ENCODE measurements around the gene TIRAP.

Gene TIRAP

DNA sequence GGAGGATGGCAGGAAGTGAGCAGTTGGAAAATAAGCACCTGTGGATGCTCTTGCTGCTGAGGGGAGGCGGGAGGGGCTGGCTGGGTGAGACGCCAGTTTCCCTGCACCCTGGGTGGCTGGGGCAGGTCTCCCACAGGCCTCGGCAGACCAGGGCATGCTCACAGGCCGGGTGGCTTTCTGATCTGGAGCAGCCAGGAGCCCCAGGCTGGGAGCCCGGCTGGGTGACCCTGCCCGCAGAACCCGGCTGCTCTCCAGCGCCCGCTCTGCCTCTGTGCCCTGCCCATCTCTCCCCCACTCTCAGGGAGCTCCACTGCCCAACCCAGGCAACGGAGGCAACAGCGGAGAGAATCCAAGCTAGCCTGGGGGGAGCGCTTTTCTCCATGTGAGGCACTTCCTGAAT lies 45.6 kb downstream of the TIRAP start:
- DNase-seq = no peak

DNA sequence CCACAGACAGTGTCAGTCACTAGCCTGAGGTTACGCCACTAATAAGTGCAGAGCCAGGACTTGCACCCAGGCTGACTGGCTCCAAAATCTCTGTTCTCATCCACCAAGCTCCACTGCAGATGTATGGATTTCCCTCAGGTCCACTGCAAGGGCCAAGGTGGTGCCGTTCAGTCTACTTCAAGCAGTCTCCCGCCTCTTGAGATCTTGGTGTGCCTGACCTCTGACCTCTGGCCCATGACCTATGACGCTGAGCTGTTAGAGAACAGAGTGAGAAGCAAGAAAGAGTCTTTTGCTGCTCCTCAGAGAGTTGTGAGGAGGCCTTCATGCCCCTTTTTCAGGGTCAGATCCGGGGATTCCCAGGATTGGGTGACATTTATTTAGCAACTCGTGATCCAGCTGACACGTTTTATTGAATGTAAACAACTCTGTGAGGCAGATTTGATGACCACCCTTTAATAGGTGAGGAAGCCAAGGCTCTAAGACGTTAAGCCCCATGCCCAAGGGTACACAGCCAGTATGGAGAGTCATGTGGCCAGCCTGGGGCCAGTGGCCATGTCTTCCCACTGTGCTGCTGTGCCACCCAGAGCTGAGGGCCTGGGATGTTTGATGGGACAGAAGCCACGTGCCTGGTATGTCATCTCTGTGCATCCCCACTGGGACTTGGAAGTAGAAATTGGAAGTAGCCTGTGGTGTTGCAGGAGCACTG lies 46.2 kb downstream of the TIRAP start:
- DNase-seq = no peak

DNA sequence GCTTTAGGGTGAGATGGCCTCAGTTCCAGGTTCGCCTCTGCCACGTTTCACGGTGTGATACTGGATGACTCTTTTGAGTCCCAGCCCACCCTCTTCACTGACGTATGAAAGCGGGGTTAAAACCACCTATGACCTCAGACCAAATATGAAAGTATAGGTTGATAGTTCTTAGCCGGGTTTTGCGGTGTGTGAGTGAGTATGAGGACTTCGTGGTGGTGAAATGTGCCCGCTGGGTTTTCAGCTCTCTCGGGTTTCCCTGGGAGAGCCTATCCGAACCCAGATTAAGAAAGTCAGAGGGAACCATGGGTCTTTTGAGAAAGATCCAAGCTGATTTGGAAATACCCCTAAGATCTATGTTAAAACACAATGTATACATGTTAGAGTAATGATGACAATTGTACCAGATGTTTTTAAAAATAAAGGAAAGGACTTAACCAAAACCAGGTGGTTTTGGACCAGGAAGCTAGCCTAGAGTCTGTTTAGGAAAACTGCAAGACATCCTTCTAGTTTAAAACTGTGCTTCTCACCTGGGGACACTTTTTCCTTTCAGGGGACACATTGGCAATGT lies 46.8 kb downstream of the TIRAP start:
- DNase-seq = no peak

DNA sequence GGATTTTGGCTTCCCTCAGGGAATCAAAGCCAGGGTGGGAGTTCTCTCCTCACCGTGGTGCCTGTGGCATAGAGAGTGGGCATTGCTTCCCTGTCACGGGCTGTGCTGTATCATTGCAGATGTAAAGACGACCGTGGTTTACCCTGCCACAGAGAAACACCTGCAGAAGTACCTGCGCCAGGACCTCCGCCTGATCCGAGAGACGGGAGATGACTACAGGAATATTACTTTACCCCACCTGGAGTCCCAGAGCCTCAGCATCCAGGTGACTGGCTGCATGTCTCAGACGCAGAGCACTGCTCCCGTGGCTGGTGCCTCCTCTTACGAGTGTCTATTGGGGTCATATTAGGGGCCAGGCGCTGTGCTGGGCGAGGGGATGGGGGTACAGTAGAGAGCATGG lies 48.4 kb downstream of the TIRAP start:
- no peak for DNase-seq

DNA sequence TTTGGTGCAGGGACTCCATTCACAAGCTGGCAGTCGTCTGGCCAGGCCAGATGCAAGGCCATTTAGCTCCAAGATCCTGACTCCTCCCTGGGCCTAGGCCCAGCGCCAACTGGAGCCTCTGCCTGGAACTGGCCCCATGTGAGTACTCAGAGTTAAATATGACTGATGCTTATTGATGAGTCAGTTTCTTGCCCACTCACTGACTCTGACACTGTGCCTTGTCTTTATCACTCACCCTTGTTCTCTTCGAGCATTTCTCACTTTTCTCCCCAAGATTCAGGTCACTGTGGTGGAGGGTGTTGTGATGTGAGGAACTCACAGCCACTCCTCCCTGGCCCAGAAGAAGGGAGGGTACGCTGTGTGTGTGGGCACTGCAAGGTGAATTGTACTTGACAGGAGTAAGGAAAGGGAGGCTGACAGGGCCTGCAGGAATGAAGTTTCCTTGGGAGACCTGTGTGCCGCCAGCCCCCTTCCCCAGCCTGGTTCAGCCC lies 49.4 kb downstream of the TIRAP start:
- DNase-seq = no peak

DNA sequence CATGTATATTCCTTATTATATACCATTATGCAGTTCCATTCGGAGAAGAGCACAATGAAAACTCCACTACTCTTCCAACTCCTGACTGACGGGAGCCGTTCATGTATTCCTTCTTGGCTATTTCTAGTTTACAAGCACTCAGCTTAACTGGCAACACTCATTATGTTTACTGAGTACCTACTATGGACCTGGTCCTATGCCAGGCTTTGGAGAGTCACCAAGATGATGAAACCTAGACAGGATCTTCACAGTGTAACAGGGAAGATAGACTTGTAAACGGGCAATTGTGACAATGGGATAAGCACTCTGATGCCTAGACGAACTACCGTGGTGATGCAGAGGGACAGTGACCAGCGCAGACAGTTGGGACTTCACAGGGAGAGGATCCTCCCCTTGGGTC lies 50.2 kb downstream of the TIRAP start:
- DNase-seq = no peak

DNA sequence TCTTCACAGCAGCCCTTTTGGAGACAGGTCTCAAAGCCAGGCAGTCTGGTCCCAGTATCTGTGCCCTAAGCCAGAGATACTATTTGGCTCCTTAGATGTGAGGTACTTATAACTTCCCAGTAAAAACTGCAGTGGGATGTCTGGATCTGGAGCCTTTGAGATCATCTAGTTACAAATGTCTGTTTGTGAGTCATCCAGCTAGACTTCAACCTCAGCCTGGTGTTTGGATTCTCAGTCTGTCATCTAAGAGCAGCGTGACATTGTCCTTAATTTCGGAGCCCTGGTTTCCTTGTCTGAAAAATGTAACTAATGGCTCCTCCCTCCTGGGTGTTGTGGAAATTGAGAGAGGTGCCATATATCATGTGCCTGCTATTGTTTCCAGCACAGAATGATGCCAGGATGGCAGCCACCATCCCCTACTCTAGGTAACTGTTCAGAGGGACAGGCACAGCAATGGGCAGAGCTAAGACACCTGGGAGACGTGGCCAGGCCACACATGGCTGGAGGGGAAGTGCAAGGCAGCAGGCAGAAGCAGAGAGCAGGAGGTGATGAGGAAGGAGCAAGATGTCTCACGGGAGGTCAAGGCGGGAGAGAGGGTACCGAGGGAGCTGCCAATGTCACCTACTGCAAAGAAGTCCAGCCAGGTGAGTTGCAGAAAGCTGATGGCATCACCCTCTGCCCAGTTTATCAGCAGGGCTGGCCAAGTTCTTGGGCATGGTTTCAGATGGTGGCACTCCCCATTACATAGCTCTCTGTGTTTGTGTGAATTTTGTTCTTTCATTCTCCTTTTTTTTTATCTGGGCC lies 52.0 kb downstream of the TIRAP start:
- DNase-seq = no peak

DNA sequence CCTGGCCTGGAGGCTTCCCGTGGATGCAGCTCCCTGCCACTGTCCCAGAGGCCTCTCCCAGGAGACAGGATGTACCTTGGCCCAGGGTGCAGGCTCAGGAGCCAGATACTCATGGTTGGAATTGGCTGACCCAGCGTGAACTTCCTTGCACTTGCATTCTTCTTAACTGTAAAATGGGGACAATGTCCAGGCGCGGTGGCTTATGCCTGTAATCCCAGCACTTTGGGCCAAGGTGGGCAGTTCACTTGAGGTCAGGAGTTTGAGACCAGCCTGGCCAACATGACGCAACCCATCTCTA lies 52.5 kb downstream of the TIRAP start:
- no peak for DNase-seq

DNA sequence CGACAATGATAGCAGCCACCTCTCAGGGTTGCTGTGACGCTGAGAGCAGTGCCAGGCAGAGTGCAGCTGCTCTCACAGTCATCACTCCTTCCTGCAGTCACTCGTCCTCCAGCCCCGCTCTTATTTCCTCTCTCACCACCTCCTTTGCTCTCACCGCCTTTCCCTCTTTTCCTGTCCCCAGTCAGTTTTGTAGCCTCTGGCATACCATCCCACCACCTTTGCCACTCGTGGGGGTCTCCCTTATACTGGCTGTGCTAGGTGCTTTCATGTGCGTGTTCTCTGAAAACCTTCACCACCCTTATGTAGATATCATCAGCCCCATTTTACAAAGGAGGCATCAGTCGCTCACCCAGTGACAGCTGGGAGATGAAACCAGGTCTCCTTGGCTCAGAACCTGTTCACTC lies 53.2 kb downstream of the TIRAP start:
- no peak for DNase-seq

DNA sequence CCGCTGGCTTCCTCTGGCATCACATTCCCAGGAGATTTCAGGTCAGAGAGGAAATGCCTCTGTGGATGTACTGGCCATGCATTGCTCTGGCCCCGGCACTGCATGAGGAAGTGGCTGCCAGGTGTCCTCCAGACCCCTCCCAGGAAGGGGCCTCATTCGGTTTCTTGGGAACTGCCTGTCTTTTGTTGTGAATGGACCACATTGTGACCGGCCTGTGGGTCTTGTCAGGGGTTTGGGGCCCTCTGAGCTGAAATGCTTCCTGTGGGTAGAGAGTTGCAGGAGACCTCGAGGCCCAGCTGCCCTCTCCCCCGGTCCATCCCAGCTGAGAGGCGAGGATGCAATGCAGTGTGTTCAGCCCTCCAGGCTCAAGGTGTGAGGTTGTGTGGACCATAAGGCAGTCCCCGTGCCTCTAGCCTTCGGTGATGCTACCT lies 53.8 kb downstream of the TIRAP start:
- no peak for DNase-seq

DNA sequence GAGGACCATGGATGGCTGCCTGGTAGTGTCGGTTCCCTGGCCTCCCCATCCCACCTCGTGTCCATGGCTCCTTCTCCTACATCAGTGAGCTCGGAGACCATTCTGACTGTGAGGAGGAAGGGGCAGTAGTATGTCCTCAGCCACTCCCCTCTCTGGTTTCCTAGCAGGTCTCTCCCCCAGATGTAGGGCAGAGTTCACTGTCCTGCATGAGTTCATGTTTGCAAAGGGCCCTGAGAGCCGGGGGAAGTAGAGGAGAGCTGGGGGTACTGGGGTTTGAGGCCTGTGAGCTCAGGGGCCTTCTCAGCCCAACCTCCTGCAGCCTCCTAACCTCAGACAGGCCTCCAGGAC lies 54.2 kb downstream of the TIRAP start:
- DNase-seq = no peak

DNA sequence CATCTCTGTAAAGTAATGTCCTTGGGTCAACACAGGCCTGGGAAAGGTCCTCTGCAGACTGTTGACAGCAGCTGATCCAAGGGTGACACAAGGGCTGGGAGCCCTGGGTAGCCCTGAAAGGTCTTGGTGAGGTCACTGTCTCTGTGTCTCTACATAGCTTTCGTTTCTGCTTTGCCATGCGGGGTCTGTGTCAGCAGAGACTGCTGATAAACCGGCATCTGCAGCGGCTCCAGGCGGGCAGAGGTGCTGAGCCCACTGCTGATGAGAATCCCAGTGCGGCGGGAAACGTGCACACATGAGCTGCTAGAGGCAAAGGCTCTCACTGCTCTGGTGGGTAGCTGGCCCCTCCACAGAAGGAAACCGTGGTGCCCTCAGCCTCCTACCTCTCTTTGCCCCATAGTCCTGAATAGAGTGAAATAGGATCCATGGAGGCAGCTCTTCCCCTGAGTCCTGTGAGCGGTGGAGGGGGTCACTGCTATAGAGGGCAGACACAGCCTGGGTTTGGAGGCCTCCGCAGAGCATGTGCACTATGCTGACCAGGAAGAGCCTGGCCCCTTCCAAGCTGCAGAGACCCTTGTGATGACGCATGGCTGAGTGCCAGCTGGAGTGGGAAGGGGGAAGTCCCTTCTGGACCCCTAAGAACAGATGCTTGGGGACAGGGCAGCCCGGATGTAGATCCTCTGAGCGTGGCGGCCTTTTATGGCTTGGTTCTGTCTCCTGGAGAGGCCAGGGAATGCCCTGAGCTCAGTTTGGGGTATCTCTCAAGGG lies 54.8 kb downstream of the TIRAP start:
- DNase-seq = no peak

DNA sequence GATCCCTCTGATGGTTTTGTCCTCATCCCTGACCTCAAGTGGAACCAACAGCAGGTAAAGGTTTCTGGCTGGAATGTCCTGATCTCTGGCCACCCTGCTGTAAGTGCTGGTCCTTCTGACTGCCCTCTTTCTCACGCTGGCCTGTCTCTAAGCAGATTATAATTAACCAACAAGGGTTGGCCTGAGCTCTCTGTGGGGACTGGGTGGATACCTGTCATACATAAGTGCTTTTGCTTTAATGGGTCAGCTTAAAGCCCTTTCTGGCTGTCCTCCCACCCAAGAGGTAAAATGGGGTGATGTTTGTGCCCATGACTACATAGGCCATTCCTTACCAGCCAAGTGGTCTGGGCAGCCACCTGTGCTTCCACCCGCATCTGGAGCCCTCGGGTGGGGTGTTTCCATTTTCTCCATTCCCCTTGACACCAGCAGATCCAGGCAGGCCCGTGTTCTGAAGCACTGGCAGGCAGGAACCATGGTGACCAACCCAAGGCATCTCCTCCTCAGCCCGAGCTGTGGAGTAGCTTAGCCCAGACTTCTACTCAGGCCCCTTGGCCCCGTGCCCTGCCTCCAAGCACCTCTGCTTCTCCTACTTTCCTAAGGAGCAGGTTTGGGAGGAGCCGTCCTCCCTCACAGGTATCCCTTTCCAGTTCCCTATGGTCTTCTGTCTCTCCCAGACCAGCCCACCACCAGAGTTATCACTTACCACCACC lies 55.6 kb downstream of the TIRAP start:
- no peak for DNase-seq

DNA sequence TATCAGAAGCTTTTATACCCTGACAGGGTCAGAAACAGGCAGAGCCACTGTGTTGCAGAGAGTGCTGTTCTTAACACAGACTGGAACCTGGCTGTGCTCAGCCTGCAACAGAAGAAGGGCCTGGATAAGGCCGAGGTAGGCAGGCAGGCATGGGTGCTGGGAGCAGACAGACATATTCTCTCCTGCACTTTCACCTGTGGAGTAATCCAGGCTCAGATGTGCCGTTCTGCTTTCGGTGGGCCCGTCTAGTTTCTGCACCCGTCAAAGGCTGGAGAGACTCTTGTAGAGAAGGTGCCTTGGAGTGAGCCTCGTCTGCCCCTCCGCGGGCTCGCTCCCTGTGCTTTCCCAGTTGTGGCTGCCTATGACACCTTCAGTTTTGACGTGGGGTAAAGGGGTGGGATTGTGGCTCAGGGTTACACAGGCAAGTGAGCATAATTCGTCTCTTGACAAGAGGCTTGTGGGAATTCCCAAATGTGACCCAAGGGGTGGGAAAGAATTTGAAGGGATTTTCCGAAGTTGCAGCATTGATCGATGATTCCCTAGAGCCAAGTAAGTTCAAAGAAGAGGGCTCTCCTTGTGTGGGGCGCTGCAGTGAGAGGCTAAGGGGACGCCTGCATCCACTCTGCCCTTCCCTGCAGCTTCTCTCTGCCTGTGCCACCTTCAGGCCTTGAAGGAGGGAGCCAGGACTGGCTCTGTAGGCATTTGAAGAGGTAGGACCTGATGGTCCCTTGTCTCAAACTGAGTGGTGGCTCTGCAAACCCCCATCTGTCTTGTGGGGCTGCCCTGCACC lies 56.4 kb downstream of the TIRAP start:
- DNase-seq = no peak

DNA sequence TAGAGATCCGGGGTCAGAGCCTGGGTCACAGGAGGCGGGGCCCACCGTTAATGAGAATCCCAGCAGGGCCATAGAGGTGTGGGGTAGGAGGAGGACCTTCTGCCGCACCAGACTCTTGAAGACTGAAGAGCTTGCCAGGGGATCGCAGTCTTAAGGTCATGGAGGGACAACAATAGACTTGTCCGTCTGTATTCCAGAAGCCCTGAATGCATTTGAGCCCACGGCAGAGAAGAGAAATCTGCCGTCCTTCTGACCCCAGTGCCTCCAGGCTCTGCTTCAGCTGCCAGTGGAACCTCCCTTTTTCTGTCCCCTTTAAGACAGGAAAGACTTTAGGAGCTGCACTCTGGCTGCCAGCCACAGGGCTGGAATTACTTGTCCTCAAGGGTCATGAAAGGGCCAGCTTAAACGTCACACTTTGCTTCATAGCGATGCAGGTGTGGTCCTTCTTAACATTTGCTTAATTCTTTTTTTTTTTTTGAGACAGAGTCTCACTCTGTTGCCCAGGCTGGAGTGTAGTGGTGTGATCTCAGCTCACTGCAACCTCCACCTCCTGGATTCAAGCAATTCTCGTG lies 57.1 kb downstream of the TIRAP start:
- DNase-seq = no peak

DNA sequence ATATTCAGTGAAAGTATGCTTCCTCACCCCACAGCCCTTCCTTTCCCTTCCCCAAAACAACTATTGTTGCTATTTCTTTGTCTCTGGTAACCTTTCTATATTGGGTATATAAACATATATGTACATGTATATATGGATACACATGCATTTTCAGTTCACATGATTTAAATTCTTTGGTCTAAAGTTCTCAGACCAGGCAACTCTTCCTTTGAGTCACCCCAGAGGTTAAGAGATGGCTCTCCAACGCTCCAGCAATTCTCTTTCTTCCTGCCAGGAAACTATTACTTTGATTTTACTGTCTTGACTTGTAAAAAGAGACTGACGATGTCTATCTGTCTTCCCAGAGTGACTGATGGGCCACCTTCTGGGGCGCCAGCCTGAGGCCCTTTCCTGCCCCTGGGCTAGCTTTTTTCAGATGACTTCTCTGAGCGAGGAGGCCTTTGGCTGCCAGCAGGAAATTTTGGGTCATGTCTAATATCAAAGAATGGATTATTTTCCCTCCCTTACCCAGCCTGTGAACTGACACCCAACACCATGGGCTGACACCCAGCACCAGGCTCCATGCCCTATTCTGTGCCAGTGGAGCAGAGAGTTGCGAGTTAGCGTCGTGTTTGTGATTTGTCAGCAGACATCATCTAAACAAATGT lies 58.2 kb downstream of the TIRAP start:
- no peak for DNase-seq

DNA sequence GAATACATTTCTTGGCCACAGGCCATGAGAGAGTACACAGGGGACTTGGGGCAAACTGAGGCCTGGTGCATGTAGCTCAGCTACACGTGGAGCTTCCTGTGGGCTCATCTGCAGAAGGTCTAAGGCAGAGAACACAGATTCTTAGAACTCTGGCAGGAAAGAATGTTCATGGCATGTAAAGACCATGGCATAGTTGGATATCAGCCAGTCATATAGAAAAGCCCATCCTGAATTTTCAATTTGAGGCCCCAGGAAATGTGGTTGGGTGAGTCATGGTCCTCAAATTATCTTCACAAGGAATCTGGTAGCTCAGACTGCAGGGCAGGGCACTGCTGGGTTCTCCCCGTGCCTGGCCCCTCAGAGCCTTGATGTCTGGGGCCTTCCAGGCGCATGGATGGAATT lies 58.9 kb downstream of the TIRAP start:
- DNase-seq = no peak

DNA sequence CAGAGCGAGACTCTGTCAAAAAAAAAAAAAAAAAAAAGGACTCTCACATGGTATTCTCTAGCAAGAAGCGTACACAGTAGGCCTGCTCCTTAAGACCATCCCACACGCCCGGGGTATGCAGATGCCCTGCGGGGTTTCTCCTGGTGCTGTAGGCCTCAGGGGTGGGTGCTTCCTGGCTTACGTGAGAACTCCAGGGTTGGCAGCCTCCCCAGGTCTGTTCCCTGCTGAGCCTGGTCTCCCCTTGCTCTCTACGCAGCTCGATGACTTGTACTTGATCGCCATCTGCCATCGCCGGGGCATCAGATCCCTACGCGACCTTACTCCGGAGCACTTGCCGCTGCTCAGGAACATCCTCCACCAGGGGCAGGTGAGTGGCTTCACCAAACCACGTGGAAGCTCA lies 60.2 kb downstream of the TIRAP start:
- DNase-seq = no peak

All from activated naive CD4-positive, alpha-beta T cell treated with anti-CD3 and anti-CD28 coated beads, Interleukin-2, amount 50 U/mL, for 16 hours (primary cell).